HEK293 (cell line): Measurements from ENCODE around the gene MRGPRD.

Experiments used
- CTCF ChIA-PET: fragments of 350-600 bp; formaldehyde crosslinking; extraction: SDS; loops from one replicate; lab custom pipeline; 2021; ENCODE audit warnings: antibody characterized with exemption; lab: Yijun Ruan, JAX
- POLR2A ChIA-PET: fragments of 300-600 bp; formaldehyde crosslinking; extraction: SDS; loops from one replicate; lab custom pipeline; 2020; ENCODE audit warnings: antibody characterized with exemption, inconsistent platforms; lab: Yijun Ruan, JAX
- H3K27ac ChIP-seq: fragments of 200-500 bp; sonication (Bioruptor generic); 2 replicates; pipeline ENCODE4 v1.5.1; 2014; ENCODE audit warnings: low read depth, low read length, control low read depth, inconsistent platforms; ENCODE audit errors: extremely low read depth
- H3K36me3 ChIP-seq, 2 experiments: fragments of 200-500 bp in 1 of 2; sonication (Bioruptor generic) in 1 of 2; 1 replicate in 1 of 2; 2 replicates in 1 of 2; pipeline ENCODE4 v1.5.1; 2014 to 2017; ENCODE audit warnings: inconsistent platforms in 2 of 2, low read length in 2 of 2; ENCODE audit not compliant: control insufficient read depth in 2 of 2, insufficient read depth in 1 of 2
- H3K4me1 ChIP-seq: fragments of 200-500 bp; sonication (Bioruptor generic); 2 replicates; pipeline ENCODE4 v1.5.1; 2014; ENCODE audit warnings: mild to moderate bottlenecking, low read length, inconsistent platforms; ENCODE audit not compliant: control insufficient read depth, insufficient read depth
- H3K4me3 ChIP-seq: 2 replicates; pipeline ENCODE4 v1.5.1; 2011; ENCODE audit warnings: low read depth, mild to moderate bottlenecking, control low read depth, low read length, moderate library complexity
- H3K9me3 ChIP-seq: fragments of 200-500 bp; sonication (Bioruptor generic); 2 replicates; pipeline ENCODE4 v1.5.1; 2014; ENCODE audit warnings: low read depth, low read length, inconsistent platforms; ENCODE audit not compliant: control insufficient read depth, insufficient read depth
- BCL11A ChIP-seq: fragments of 450-650 bp; formaldehyde crosslinking; IDR thresholded peaks from 2 replicates; pipeline ENCODE4 v1.5.1; 2016; ENCODE audit warnings: low read depth, missing biosample characterization, missing genetic modification characterization
- CTCF ChIP-seq: fragments of 450-650 bp; formaldehyde crosslinking; IDR thresholded peaks from 2 replicates; pipeline ENCODE4 v1.5.1; 2016; ENCODE audit warnings: missing biosample characterization, missing genetic modification characterization
- HIC1 ChIP-seq: fragments of 450-650 bp; formaldehyde crosslinking; IDR thresholded peaks from 2 replicates; pipeline ENCODE4 v1.5.1; 2016; ENCODE audit warnings: missing biosample characterization, missing genetic modification characterization
- PRDM2 ChIP-seq: fragments of 450-650 bp; formaldehyde crosslinking; IDR thresholded peaks from 2 replicates; pipeline ENCODE4 v1.5.1; 2016; ENCODE audit warnings: missing biosample characterization, missing genetic modification characterization, borderline replicate concordance
- TRIM28 ChIP-seq: IDR thresholded peaks from 2 replicates; pipeline ENCODE4 v1.6.1; 2011; ENCODE audit warnings: low read length, control low read depth, borderline replicate concordance
- ZBTB21 ChIP-seq: fragments of 450-650 bp; formaldehyde crosslinking; IDR thresholded peaks from 2 replicates; pipeline ENCODE4 v1.5.1; 2017; ENCODE audit warnings: missing biosample characterization, missing genetic modification characterization
- ZFP3 ChIP-seq: fragments of 450-650 bp; formaldehyde crosslinking; IDR thresholded peaks from 2 replicates; pipeline ENCODE4 v1.5.1; 2016; ENCODE audit warnings: low read depth, missing biosample characterization, missing genetic modification characterization
- ZFP69B ChIP-seq: fragments of 450-650 bp; formaldehyde crosslinking; IDR thresholded peaks from 2 replicates; pipeline ENCODE4 v1.5.1; 2016; ENCODE audit warnings: missing biosample characterization, missing genetic modification characterization
- ZNF18 ChIP-seq: fragments of 450-650 bp; formaldehyde crosslinking; IDR thresholded peaks from 2 replicates; pipeline ENCODE4 v1.5.1; 2016; ENCODE audit warnings: missing biosample characterization, missing genetic modification characterization
- ZNF24 ChIP-seq: fragments of 450-650 bp; formaldehyde crosslinking; IDR thresholded peaks from 2 replicates; pipeline ENCODE4 v1.5.1; 2016; ENCODE audit warnings: missing biosample characterization, missing genetic modification characterization
- ZNF248 ChIP-seq: fragments of 450-650 bp; formaldehyde crosslinking; IDR thresholded peaks from 2 replicates; pipeline ENCODE4 v1.5.1; 2017; ENCODE audit warnings: missing biosample characterization, missing genetic modification characterization
- ZNF335 ChIP-seq: fragments of 450-650 bp; formaldehyde crosslinking; conservative IDR thresholded peaks from 2 replicates; pipeline ENCODE4 v1.5.1; 2016; ENCODE audit warnings: missing biosample characterization, missing genetic modification characterization
- ZNF423 ChIP-seq: fragments of 450-650 bp; formaldehyde crosslinking; IDR thresholded peaks from 2 replicates; pipeline ENCODE4 v1.5.1; 2016; ENCODE audit warnings: missing biosample characterization, missing genetic modification characterization
- ZNF433 ChIP-seq: fragments of 450-650 bp; formaldehyde crosslinking; IDR thresholded peaks from 2 replicates; pipeline ENCODE4 v1.5.1; 2016; ENCODE audit warnings: missing biosample characterization, missing genetic modification characterization, low read depth
- ZNF555 ChIP-seq: fragments of 450-650 bp; formaldehyde crosslinking; conservative IDR thresholded peaks from 2 replicates; pipeline ENCODE4 v1.5.1; 2017; ENCODE audit warnings: missing biosample characterization, mild to moderate bottlenecking, missing genetic modification characterization, inconsistent platforms
- ZNF623 ChIP-seq: fragments of 450-650 bp; formaldehyde crosslinking; IDR thresholded peaks from 2 replicates; pipeline ENCODE4 v1.5.1; 2016; ENCODE audit warnings: missing biosample characterization, missing genetic modification characterization
- ZNF629 ChIP-seq: fragments of 450-650 bp; formaldehyde crosslinking; IDR thresholded peaks from 2 replicates; pipeline ENCODE4 v1.5.1; 2017; ENCODE audit warnings: missing biosample characterization, missing genetic modification characterization
- ZNF768 ChIP-seq: fragments of 450-650 bp; formaldehyde crosslinking; IDR thresholded peaks from 2 replicates; pipeline ENCODE4 v1.5.1; 2018; ENCODE audit warnings: missing biosample characterization, mild to moderate bottlenecking, missing genetic modification characterization
- ZNF776 ChIP-seq: fragments of 450-650 bp; formaldehyde crosslinking; IDR thresholded peaks from 2 replicates; pipeline ENCODE4 v1.5.0; 2017; ENCODE audit warnings: missing biosample characterization, missing genetic modification characterization, borderline replicate concordance
- ZNF791 ChIP-seq: fragments of 450-650 bp; formaldehyde crosslinking; IDR thresholded peaks from 2 replicates; pipeline ENCODE4 v1.5.1; 2016; ENCODE audit warnings: missing biosample characterization, missing genetic modification characterization
- ZNF792 ChIP-seq: fragments of 450-650 bp; formaldehyde crosslinking; IDR thresholded peaks from 2 replicates; pipeline ENCODE4 v1.5.1; 2016; ENCODE audit warnings: missing biosample characterization, missing genetic modification characterization
- ZSCAN5A ChIP-seq: fragments of 450-650 bp; formaldehyde crosslinking; IDR thresholded peaks from 2 replicates; pipeline ENCODE4 v1.5.1; 2016; ENCODE audit warnings: missing biosample characterization, missing genetic modification characterization

Gene MRGPRD

GRCh38 chr11:68977781-68978625 lies 2.8 kb downstream of the MRGPRD start:
- no peak overlapping the region for H3K27ac ChIP-seq
- no peaks in the 10 kb centered on the region for H3K4me1 ChIP-seq
- H3K9me3 ChIP-seq = no peaks in the 10 kb centered on the region
- CTCF ChIA-PET = interaction anchor here (0.6 kb wide), 1 partner anchor 223 kb away, joined by 3 read pairs; no protein-coding TSS in a partner anchor
- no peak overlapping the region for H3K4me3 ChIP-seq
- no peaks in the 10 kb centered on the region for H3K36me3 ChIP-seq
- POLR2A ChIA-PET = no interaction called here
- TF ChIP-seq BCL11A (no peak), ZFP3 (no peak), ZNF248 (tag by site-specific recombination) (no peak), ZNF623 (tag by site-specific recombination) (no peak), ZNF791 (no peak), ZNF24 (no peak), ZNF792 (tag by site-specific recombination) (no peak), ZNF335 (tag by site-specific recombination) (no peak), ZNF423 (tag by site-specific recombination) (no peak), ZNF433 (tag by site-specific recombination) (no peak), HIC1 (no peak), TRIM28 (no peak), ZBTB21 (no peak), ZNF629 (tag by site-specific recombination) (no peak), PRDM2 (tag by site-specific recombination) (no peak), ZNF776 (tag by site-specific recombination) (no peak)
- TF ChIP-seq, all 188 proteins: peak for 0

GRCh38 chr11:68976563-68976962 lies 4.2 kb downstream of the MRGPRD start:
- H3K4me1 ChIP-seq = no peaks in the 10 kb centered on the region
- no peak overlapping the region for H3K4me3 ChIP-seq
- no peaks in the 10 kb centered on the region for H3K36me3 ChIP-seq
- no peak overlapping the region for H3K27ac ChIP-seq
- ChIA-PET CTCF (no interaction called here), POLR2A (no interaction called here)
- no peaks in the 10 kb centered on the region for H3K9me3 ChIP-seq
- TF ChIP-seq ZNF555 (tag by site-specific recombination) (no peak), ZNF791 (no peak), ZNF433 (tag by site-specific recombination) (no peak), ZSCAN5A (tag by site-specific recombination) (no peak), ZNF768 (tag by site-specific recombination) (no peak), ZFP69B (no peak), ZNF18 (tag by site-specific recombination) (no peak), CTCF (tag by site-specific recombination) (no peak)
